GM23338 (cell line): Measurements from ENCODE around the gene SEMA4D.

Source experiments
- EZH2 ChIP-seq: fragments of 200-600 bp; sonication (generic); IDR thresholded peaks from one replicate; pipeline ENCODE4 v1.8.0; 2017; ENCODE audit warnings: antibody characterized with exemption, mild to moderate bottlenecking, low read depth; ENCODE audit not compliant: unreplicated experiment
- EZH2phosphoT487 ChIP-seq: fragments of 200-600 bp; sonication (generic); IDR thresholded peaks from one replicate; pipeline ENCODE4 v1.8.1; 2018; ENCODE audit warnings: antibody characterized with exemption; ENCODE audit not compliant: unreplicated experiment
- POLR2AphosphoS5 ChIP-seq: IDR thresholded peaks from 2 replicates; pipeline ENCODE4 v1.6.1; 2016; ENCODE audit warnings: antibody characterized with exemption, low read depth
- REST ChIP-seq: IDR thresholded peaks from one replicate; pipeline ENCODE4 v1.6.1; 2018; ENCODE audit warnings: antibody characterized with exemption; ENCODE audit not compliant: unreplicated experiment
- TF ChIP-seq, protein P1 (sequence below), 2 experiments: fragments of 200-600 bp in 1 of 2; sonication (generic) in 1 of 2; conservative IDR thresholded peaks; 2 replicates each; pipeline versions ENCODE4 v1.5.1 to v1.6.1; 2016 to 2017; ENCODE audit warnings: antibody characterized with exemption in 2 of 2, low read depth in 2 of 2, mild to moderate bottlenecking in 2 of 2, moderate library complexity in 1 of 2

DNA sequence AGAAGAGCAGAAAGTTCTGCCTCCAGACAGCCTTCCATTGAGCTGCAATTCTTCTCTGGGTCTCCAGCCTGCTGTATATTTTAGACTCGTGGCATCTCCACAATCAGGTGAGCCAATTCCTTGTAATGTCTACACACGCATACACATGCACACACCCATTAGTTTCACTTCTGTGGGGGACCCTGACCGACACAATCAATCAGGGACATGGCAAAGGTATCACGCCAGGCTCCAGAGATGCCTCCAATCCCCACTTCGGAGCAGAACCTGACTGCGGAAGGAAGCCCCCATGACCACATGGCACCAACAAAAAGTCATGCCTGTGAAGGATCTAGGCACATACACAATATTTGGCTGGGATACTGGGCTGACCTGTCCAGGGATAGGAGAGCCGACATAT is 21.4 kb downstream of the SEMA4D start:
- TF ChIP-seq, protein P1, sequence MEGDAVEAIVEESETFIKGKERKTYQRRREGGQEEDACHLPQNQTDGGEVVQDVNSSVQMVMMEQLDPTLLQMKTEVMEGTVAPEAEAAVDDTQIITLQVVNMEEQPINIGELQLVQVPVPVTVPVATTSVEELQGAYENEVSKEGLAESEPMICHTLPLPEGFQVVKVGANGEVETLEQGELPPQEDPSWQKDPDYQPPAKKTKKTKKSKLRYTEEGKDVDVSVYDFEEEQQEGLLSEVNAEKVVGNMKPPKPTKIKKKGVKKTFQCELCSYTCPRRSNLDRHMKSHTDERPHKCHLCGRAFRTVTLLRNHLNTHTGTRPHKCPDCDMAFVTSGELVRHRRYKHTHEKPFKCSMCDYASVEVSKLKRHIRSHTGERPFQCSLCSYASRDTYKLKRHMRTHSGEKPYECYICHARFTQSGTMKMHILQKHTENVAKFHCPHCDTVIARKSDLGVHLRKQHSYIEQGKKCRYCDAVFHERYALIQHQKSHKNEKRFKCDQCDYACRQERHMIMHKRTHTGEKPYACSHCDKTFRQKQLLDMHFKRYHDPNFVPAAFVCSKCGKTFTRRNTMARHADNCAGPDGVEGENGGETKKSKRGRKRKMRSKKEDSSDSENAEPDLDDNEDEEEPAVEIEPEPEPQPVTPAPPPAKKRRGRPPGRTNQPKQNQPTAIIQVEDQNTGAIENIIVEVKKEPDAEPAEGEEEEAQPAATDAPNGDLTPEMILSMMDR (conservative IDR thresholded peaks at IDR 0.05; ENCODE audit: low read depth in 2 of 2) = no peak
- TF ChIP-seq EZH2 (no peak), REST (no peak), EZH2phosphoT487 (no peak), POLR2AphosphoS5 (no peak)
